Right atrium auricular region (tissue), 2 donors: ENCODE results near the gene NDE1. TPM values are rescaled to one million over a fixed set of nuclear protein-coding genes. Genes with fewer than 3 reads are reported as not detected.

ENCODE experiments used
- DNase-seq: peaks from one replicate; pipeline ENCODE4 v3.0.0-alpha.2; 2019; ENCODE audit warnings: low spot score
- H3K27ac ChIP-seq, 2 donors: fragments of 200-600 bp; sonication (generic); 1 replicate in 1 of 2; 2 replicates in 1 of 2; pipeline ENCODE4 v1.5.1; 2016 to 2019
- H3K27me3 ChIP-seq, 2 donors: fragments of 200-600 bp; sonication (generic); one replicate each; pipeline versions ENCODE4 v1.5.1 to v1.6.0; 2017 to 2019
- H3K36me3 ChIP-seq: fragments of 200-600 bp; sonication (generic); one replicate; pipeline ENCODE4 v1.5.1; 2016
- H3K4me1 ChIP-seq, 2 donors: fragments of 200-600 bp; sonication (generic); one replicate each; pipeline versions ENCODE4 v1.5.1 to v1.6.0; 2017 to 2019
- H3K4me3 ChIP-seq, 2 donors: fragments of 200-600 bp; sonication (generic); 1 replicate in 1 of 2; 2 replicates in 1 of 2; pipeline ENCODE4 v1.5.1; 2017 to 2019; ENCODE audit warnings: mild to moderate bottlenecking in 1 of 2, moderate library complexity in 1 of 2
- H3K9me3 ChIP-seq, 2 donors: fragments of 200-600 bp; sonication (generic); one replicate each; pipeline ENCODE4 v1.5.1; 2019
- CTCF ChIP-seq, 2 donors: fragments of 200-600 bp; sonication (generic); IDR thresholded peaks; one replicate each; pipeline ENCODE4 v1.5.1; 2019; ENCODE audit warnings: antibody characterized with exemption in 2 of 2
- total RNA-seq, 2 donors: library from RNA; depleted of rRNA; stranded (reverse); fragments of >200 nt; gene quantifications; one replicate each; pipeline ENCODE4 v1.1.0, GENCODE V29; 2016

Gene NDE1
- total RNA-seq, 2 donors from 2014 or later = 12.5 to 18.6 TPM

DNA sequence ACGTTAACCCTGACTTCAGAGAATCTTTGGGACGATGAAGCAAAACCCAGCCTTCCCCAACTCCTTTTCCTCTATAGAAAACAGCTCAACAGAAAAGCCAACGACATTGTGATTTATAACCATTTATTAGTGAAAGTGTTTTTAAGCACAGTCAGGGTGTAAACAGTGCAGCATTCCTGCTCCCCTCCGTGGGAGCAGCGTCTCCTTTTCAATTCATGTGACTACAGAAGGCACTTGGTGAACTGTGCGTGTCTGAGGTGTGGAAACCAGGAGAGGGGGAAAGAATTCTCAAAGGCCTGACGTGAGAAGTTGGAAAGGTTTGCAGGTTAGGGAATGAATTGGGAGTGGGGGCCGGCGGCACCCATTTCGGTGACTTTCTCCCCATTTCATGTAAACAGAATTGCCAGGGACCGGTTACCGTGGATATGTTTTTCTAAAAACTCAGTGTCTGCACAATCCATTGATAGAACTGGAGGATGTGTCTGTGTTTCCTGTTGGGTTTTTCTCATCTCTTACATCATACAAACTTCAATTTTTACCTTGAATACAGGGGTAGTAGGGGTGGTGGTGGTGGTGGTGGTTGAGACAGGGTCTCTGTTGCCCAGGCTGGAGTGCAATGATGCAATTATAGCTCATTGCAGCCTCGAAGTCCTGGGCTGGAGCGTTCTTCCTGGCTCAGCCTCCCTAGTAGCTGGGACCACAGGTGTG lies 53.1 kb downstream of the NDE1 start:
- H3K9me3 ChIP-seq = no peaks in the 10 kb centered on the region
- H3K36me3 ChIP-seq = peaks cover 30% of the 10 kb centered on the region
- no peak overlapping the region for H3K4me3 ChIP-seq
- no peaks in the 10 kb centered on the region for H3K4me1 ChIP-seq
- DNase-seq = no peak
- no peaks in the 10 kb centered on the region for H3K27me3 ChIP-seq
- no peak for TF ChIP-seq CTCF (IDR thresholded peaks at IDR 0.05)
- H3K27ac ChIP-seq = no peak overlapping the region

DNA sequence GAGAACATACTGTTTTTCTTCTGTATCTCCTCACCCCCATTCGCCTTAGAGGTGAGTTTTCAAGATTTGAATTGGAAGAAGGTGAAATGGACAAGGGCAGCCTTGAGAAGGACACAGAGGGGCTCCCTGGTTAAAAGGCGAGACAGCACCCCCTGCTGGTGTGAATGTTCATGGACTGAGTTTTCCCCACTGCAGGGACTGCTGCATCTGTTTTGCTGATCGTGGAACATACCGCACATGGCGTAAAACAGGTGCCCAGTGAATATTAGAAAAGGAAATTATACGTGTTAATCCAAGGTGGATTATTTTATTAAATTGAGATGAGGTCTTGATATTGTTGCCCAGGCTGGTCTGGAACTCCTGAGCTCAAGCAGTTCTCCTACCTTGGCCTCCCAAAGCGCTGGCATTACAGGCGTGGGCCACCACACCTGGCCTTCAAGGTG lies 54.5 kb downstream of the NDE1 start:
- no peak overlapping the region for H3K27ac ChIP-seq
- H3K27me3 ChIP-seq = no peaks in the 10 kb centered on the region
- DNase-seq = peak; percentile 88
- no peaks in the 10 kb centered on the region for H3K9me3 ChIP-seq
- H3K4me1 ChIP-seq = no peaks in the 10 kb centered on the region
- H3K4me3 ChIP-seq = no peak overlapping the region
- peaks cover 21% of the 10 kb centered on the region for H3K36me3 ChIP-seq
- peak; percentile 51 to 84 for TF ChIP-seq CTCF (IDR thresholded peaks at IDR 0.05)

GRCh38 chr16:15705064-15705565 lies 55.1 kb downstream of the NDE1 start:
- no peaks in the 10 kb centered on the region for H3K9me3 ChIP-seq
- H3K27ac ChIP-seq = no peak overlapping the region
- no peak for DNase-seq
- H3K36me3 ChIP-seq = peaks cover 16% of the 10 kb centered on the region
- no peak overlapping the region for H3K4me3 ChIP-seq
- TF ChIP-seq CTCF (IDR thresholded peaks at IDR 0.05) = no peak
- no peaks in the 10 kb centered on the region for H3K27me3 ChIP-seq
- H3K4me1 ChIP-seq = no peaks in the 10 kb centered on the region

DNA sequence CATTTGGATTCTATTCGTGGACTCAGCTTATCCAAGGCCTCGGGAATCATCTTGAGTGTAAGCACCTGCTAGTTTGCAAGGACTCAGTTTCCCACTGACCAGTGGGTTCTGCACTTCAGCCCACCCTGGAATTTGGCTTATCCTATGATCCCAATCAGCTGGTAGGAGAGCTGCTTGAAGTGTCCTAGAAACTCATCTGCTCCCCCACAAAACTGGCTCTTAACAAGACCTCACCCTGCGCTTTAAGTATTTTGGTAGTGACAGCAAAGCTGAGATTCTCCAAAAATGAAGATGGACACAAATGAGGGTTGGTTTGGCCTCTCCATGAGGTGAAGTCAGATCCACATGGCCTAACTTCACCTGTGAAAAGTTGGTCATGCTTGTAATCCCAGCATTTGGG lies 57.3 kb downstream of the NDE1 start:
- H3K27me3 ChIP-seq = no peaks in the 10 kb centered on the region
- no peak for TF ChIP-seq CTCF (IDR thresholded peaks at IDR 0.05)
- H3K27ac ChIP-seq = no peak overlapping the region
- H3K9me3 ChIP-seq = no peaks in the 10 kb centered on the region
- no peak overlapping the region for H3K4me3 ChIP-seq
- DNase-seq = no peak
- H3K36me3 ChIP-seq = peaks cover 23% of the 10 kb centered on the region
- H3K4me1 ChIP-seq = no peaks in the 10 kb centered on the region

DNA sequence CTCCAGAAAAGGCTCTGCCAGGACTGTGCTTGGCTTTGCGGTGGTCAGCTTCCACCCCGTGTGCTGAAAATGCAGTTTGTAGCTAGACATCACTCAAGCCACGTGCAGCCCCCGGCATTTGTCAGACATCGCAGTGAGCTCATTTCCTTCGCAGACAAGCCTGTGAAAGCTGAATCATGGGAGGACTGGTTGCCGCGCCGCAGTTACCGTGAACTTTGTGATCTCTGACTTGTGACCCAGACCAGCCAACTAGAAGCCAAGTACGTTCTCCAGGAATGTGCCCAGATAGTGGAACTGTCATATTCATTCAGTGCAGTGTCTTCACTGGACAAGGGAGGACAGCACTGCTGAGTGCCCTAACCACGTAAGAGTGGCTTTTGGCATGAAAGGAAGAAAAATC lies 58.1 kb downstream of the NDE1 start:
- Histone ChIP-seq H3K9me3 (no peaks in the 10 kb centered on the region), H3K36me3 (peaks cover 21% of the 10 kb centered on the region), H3K4me1 (no peaks in the 10 kb centered on the region), H3K4me3 (no peak overlapping the region), H3K27me3 (no peaks in the 10 kb centered on the region), H3K27ac (no peak overlapping the region)
- DNase-seq = no peak
- no peak for TF ChIP-seq CTCF (IDR thresholded peaks at IDR 0.05)

DNA sequence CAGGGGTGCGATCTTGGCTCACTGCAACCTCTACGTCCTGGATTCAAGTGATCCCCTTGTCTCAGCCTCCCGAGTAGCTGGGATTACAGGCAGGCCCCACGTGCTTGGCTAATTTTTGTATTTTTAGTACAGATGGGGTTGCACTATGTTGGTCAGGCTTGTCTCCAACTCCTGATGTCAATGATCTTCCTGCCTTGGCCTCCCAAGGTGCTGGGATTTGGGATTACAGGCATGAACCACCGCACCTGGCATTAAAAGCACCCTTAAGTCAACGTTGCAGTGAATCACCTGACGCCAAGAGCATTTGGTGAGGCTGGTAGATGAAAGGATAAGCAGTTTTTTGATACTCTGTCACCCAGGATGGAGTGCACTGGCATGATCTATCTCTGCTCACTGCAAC lies 59.0 kb downstream of the NDE1 start:
- Histone ChIP-seq H3K4me1 (no peaks in the 10 kb centered on the region), H3K27me3 (no peaks in the 10 kb centered on the region), H3K9me3 (no peaks in the 10 kb centered on the region), H3K36me3 (peaks cover 13% of the 10 kb centered on the region), H3K27ac (no peak overlapping the region), H3K4me3 (no peak overlapping the region)
- no peak for DNase-seq
- no peak for TF ChIP-seq CTCF (IDR thresholded peaks at IDR 0.05)
